Measurements from ENCODE around the gene UIMC1. TPM values are rescaled to one million over a fixed set of nuclear protein-coding genes. Genes with fewer than 3 reads are reported as not detected.
A peak's percentile ranks its signal among the peaks of the same experiment; 100 is the strongest.

Gene UIMC1
- total RNA-seq, 1 experiment from 2014 or later, result 53.0 TPM

- no peaks in the 10 kb centered on the region for H3K23me2 ChIP-seq (ENCODE audit: insufficient read length, low read depth, low read length, poor library complexity, severe bottlenecking)
- peak overlapping the region in 2 of 3 experiments; percentile 34 to 70; a peak in 4 of 7 replicates for H3K27ac Mint-ChIP-seq
- H3T11ph ChIP-seq (ENCODE audit: low read length), result no peak overlapping the region
- peaks cover 10% of the 10 kb centered on the region; the same call in 1 of the 2 replicates for H3K4me1 ChIP-seq (ENCODE audit: insufficient read depth, low read length)
- H4K5ac ChIP-seq (ENCODE audit: insufficient read length, low read depth, low read length), result no peak overlapping the region
- H3K9ac ChIP-seq (ENCODE audit: extremely low read depth, insufficient read length, low read length), result no peak overlapping the region
- no peak overlapping the region for H2BK5ac ChIP-seq (ENCODE audit: insufficient read length, low read length)
- H3K23ac ChIP-seq (ENCODE audit: insufficient read length, low read depth, low read length), result no peak overlapping the region
- H3K4me2 ChIP-seq (ENCODE audit: insufficient read depth, insufficient read length, low read length), result no peak overlapping the region
- H3K14ac ChIP-seq (ENCODE audit: insufficient read depth, low read length), result no peak overlapping the region
- no peak overlapping the region for H3K4me3 Mint-ChIP-seq
- peaks cover 17 to 58% (median 45%) of the 10 kb centered on the region in 3 experiments for H3K36me3 Mint-ChIP-seq (ENCODE audit: insufficient read depth in 1 of 3, low read depth in 3 of 3)
- H2BK120ac ChIP-seq (ENCODE audit: low read depth, low read length, poor library complexity, severe bottlenecking), result no peak overlapping the region
- no peak for TF ChIP-seq CTCF (conservative IDR thresholded peaks at IDR 0.05)
- H2BK12ac ChIP-seq (ENCODE audit: insufficient read length, low read depth, low read length), result no peak overlapping the region
- H2AK5ac ChIP-seq (ENCODE audit: insufficient read length, low read length), result no peak overlapping the region
- no peak for DNase-seq
- no peak overlapping the region for H2BK15ac ChIP-seq (ENCODE audit: low read depth, low read length)
- H4K91ac ChIP-seq (ENCODE audit: insufficient read length, low read depth, low read length), result no peak overlapping the region
- H4K20me1 ChIP-seq (ENCODE audit: control insufficient read depth, insufficient read depth, insufficient read length), result no peaks in the 10 kb centered on the region
- WGBS (ENCODE audit: extremely low coverage, insufficient read length, low lambda C conversion rate), result no CpG with 5 or more reads among the region's 9 CpGs
- no peaks in the 10 kb centered on the region for H3K79me2 ChIP-seq (ENCODE audit: insufficient read depth, low read length)
- H3K4me1 Mint-ChIP-seq, result peaks cover 45 to 54% of the 10 kb centered on the region in 2 experiments
- H4K8ac ChIP-seq (replicated peaks; ENCODE audit: insufficient read length, low read depth, low read length), result no peak overlapping the region
- H3K79me1 ChIP-seq (ENCODE audit: insufficient read depth, low read depth, low read length, poor library complexity, severe bottlenecking), result no peaks in the 10 kb centered on the region
- H3K27me3 ChIP-seq (ENCODE audit: insufficient read depth, low read length), result no peaks in the 10 kb centered on the region
- H3K27me3 Mint-ChIP-seq (ENCODE audit: low read depth), result no peaks in the 10 kb centered on the region
- no peak overlapping the region for H2AFZ ChIP-seq (ENCODE audit: low read length)
- no peak overlapping the region for H3K4ac ChIP-seq (ENCODE audit: low read depth, low read length)
- peaks cover 0 to 2% of the 10 kb centered on the region in 2 experiments; a peak in 1 of 5 replicates for H3K9me3 Mint-ChIP-seq
- H3K56ac ChIP-seq (ENCODE audit: insufficient read length, low read depth, low read length), result no peak overlapping the region
- H3K18ac ChIP-seq (ENCODE audit: insufficient read length, low read depth, low read length), result no peak overlapping the region
- H3K9me3 ChIP-seq (ENCODE audit: control insufficient read depth, low read depth, low read length), result no peaks in the 10 kb centered on the region
- no peak overlapping the region for H3K27ac ChIP-seq (ENCODE audit: insufficient read length, low read depth, low read length)
- no peak overlapping the region for H2BK20ac ChIP-seq (ENCODE audit: low read depth, low read length, poor library complexity, severe bottlenecking)
These were observed 64.6 kb downstream of the UIMC1 start for GRCh38 chr5:176941951-176942350.

All from H9 (cell line).